HAP-1 (cell line): ENCODE results near the gene PRKAG2.
A peak's percentile ranks its signal among the peaks of the same experiment; 100 is the strongest.
"Not testable (repeated sequence)": the region's sequence is repeated elsewhere in the genome, so short reads cannot be mapped to it uniquely, and the experiment has no call there.

Experiments
- DNase-seq, 2 experiments: peaks; one replicate each; pipeline ENCODE4 v3.0.0-alpha.2; 2016 to 2020; ENCODE audit warnings: low spot score in 2 of 2
- H3K27me3 ChIP-seq: fragments of 250-450 bp; sonication (Bioruptor Pico); 2 replicates; pipeline ENCODE4 v1.5.1; 2020; ENCODE audit warnings: low read depth, mild to moderate bottlenecking, moderate library complexity
- H3K36me3 ChIP-seq: fragments of 250-450 bp; sonication (Bioruptor Pico); replicated peaks from 2 replicates; pipeline ENCODE4 v1.5.1; 2020; ENCODE audit warnings: mild to moderate bottlenecking
- H3K4me1 ChIP-seq: fragments of 250-450 bp; sonication (Bioruptor Pico); 2 replicates; pipeline ENCODE4 v1.5.1; 2020; ENCODE audit warnings: mild to moderate bottlenecking
- H3K4me3 ChIP-seq: fragments of 250-450 bp; sonication (Bioruptor Pico); 2 replicates; pipeline ENCODE4 v1.5.1; 2020; ENCODE audit warnings: mild to moderate bottlenecking, moderate library complexity
- H3K9me3 ChIP-seq: fragments of 250-450 bp; sonication (Bioruptor Pico); 2 replicates; pipeline ENCODE4 v1.5.1; 2020; ENCODE audit warnings: mild to moderate bottlenecking, moderate library complexity
- in situ Hi-C: fragments of 300-500 bp; cut with MboI; formaldehyde crosslinking; loops from 3 replicates; pipeline ENCODE4 v1.14.3; 2020; ENCODE audit warnings: low sequenced_read_pairs, inconsistent platforms, mixed read lengths

PRKAG2 gene

DNA sequence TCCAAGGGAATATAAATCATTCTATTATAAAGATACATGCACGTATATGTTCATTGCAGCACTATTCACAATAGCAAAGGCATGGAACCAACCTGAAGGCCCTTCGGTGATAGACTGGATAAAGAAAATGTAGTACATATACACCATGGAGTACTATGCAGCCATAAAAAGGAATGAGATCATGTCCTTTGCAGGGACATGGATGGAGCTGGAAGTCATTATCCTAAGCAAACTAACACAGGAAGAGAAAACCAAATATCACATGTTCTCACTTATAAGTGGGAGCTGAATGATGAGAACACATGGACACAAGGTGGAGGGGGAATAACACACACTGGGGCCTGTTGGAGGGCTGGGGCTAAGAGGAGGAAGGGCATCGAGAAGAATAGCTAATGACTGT is 30.2 kb upstream of the PRKAG2 start:
- H3K4me1 ChIP-seq, H3K9me3 ChIP-seq, H3K36me3 ChIP-seq, in situ Hi-C loops, DNase-seq, H3K27me3 ChIP-seq, H3K4me3 ChIP-seq: not testable (repeated sequence)

GRCh38 chr7:151905766-151906165 is 28.9 kb upstream of the PRKAG2 start:
- DNase-seq, result no peak
- Histone ChIP-seq H3K4me3 (no peak overlapping the region), H3K9me3 (no peaks in the 10 kb centered on the region), H3K4me1 (no peaks in the 10 kb centered on the region), H3K36me3 (no peaks in the 10 kb centered on the region), H3K27me3 (no peaks in the 10 kb centered on the region)
- in situ Hi-C loops, result no loop called here

DNA sequence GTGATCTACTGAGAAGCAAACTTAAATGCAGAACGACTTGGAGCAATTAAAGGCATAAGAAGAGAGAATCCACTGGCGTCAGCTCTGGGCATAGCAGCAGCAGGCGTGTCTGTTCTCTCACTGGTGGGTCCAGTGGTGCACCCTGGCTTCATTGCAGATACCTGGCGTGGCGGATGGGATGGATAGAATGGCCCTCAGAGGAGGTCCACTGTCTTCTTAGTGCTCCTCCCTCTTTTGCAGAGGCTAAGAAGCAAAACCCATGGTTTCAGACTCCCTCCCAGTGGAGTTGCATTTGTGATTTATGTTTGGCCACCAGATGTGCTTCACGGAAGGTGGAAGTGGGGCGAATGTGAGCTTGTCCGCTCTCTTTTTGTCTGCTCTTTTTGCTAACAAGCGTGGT is 28.4 kb upstream of the PRKAG2 start:
- no peaks in the 10 kb centered on the region for H3K9me3 ChIP-seq
- H3K36me3 ChIP-seq, result no peaks in the 10 kb centered on the region
- H3K27me3 ChIP-seq, result no peaks in the 10 kb centered on the region
- no peak overlapping the region for H3K4me3 ChIP-seq
- in situ Hi-C loops, result no loop called here
- no peaks in the 10 kb centered on the region for H3K4me1 ChIP-seq
- DNase-seq, result no peak

GRCh38 chr7:151904270-151904669 is 27.4 kb upstream of the PRKAG2 start:
- H3K27me3 ChIP-seq, result no peaks in the 10 kb centered on the region
- no peaks in the 10 kb centered on the region for H3K4me1 ChIP-seq
- in situ Hi-C loops, result no loop called here
- H3K4me3 ChIP-seq, result no peak overlapping the region
- DNase-seq, result no peak
- no peaks in the 10 kb centered on the region for H3K36me3 ChIP-seq
- H3K9me3 ChIP-seq, result no peaks in the 10 kb centered on the region

DNA sequence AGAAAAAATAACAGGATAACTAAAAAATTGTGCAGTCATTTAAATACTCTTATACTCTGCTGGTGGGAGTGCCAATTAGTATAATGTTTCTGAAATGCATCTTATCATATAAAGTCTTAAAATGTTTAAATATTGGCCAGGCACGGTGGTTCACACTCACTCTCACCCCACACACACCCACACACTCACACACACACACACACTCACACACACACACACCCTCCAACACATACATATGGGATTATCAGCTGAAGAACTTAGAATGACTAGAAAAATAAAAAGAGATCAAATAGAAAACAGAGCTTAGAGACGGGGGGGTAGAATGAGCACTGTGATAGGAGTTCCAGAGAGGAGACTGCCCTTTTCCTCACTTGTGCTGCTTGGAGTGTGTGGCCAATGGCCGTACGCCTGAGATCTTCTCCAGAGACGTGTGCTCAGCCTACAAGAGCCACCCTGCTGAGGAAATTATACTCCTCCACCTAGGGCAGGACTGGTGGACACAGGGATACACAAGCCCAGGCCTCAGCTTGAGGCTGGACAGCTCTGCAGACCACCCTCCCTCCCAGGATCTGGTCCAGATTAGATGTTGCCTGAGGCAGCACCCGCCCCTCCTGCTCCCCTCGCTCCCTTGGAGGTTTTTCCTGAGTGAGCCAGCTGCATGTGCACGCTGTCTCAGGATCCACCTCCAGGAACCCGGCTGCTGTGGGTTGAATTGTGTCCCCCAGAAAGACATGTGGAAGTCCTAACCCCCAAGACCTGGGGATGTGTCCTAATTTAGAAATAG is 26.5 kb upstream of the PRKAG2 start:
- Histone ChIP-seq H3K4me1 (no peaks in the 10 kb centered on the region), H3K27me3 (no peaks in the 10 kb centered on the region), H3K4me3 (no peak overlapping the region), H3K36me3 (no peaks in the 10 kb centered on the region), H3K9me3 (no peaks in the 10 kb centered on the region)
- no peak for DNase-seq
- in situ Hi-C loops, result no loop called here

GRCh38 chr7:151902311-151902710 is 25.4 kb upstream of the PRKAG2 start:
- Histone ChIP-seq H3K4me1 (no peaks in the 10 kb centered on the region), H3K36me3 (no peaks in the 10 kb centered on the region), H3K9me3 (no peaks in the 10 kb centered on the region), H3K27me3 (no peaks in the 10 kb centered on the region), H3K4me3 (no peak overlapping the region)
- in situ Hi-C loops, result no loop called here
- DNase-seq, result no peak

DNA sequence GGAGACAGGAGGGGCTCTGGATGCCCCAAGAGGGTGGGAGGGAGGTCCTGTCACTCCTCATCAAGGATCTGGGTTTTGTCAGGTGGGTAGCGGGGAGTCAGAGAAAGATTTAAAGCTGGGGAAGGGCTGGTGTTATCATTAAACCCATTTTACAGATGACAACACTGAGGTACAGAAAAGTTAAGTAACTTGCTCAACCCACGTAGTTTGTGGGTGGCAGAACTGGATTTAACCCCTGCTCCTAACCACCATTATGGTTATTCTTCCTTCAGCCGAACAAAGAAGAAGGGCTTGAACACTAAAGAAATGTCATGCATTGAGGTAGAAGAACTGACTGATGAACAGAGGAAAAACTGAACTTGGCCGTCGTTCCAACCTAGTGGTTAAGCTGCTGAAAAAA is 24.9 kb upstream of the PRKAG2 start:
- H3K4me1 ChIP-seq, result no peaks in the 10 kb centered on the region
- no peaks in the 10 kb centered on the region for H3K9me3 ChIP-seq
- no peaks in the 10 kb centered on the region for H3K36me3 ChIP-seq
- H3K4me3 ChIP-seq, result no peak overlapping the region
- H3K27me3 ChIP-seq, result no peaks in the 10 kb centered on the region
- in situ Hi-C loops, result no loop called here
- DNase-seq, result no peak

DNA sequence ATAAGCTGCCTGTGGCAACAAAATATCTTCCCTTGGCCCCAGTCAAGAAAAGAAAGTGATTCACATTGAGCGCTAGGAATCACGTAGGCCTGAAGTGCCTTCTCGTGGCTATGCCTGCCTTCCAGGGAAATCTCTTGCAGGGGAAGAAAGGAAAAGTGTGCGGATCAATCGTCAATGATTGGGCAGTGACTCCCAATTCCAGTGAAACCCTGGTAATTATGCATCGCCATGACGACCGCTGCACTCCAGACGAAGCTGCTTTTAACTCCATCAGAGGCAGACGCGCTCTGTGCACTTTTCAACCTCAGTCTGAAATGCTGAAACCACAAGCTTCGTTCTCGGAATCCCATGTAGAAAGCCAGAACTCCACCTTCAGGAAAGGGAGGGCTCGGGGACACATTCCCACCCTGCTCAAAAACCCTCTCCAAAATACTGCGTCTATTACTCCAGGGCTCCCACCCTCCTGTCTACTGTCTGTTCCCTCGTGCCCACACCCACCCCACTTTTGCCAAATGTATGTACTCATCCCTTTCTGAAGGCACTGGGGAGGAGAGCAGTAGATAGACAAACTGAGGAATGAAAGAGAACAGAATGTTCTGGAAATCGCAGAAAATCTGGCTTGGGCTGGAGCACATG is 24.2 kb upstream of the PRKAG2 start:
- no peaks in the 10 kb centered on the region for H3K27me3 ChIP-seq
- H3K4me3 ChIP-seq, result no peak overlapping the region
- no peak for DNase-seq
- H3K36me3 ChIP-seq, result no peaks in the 10 kb centered on the region
- H3K9me3 ChIP-seq, result no peaks in the 10 kb centered on the region
- no peaks in the 10 kb centered on the region for H3K4me1 ChIP-seq
- in situ Hi-C loops, result no loop called here

DNA sequence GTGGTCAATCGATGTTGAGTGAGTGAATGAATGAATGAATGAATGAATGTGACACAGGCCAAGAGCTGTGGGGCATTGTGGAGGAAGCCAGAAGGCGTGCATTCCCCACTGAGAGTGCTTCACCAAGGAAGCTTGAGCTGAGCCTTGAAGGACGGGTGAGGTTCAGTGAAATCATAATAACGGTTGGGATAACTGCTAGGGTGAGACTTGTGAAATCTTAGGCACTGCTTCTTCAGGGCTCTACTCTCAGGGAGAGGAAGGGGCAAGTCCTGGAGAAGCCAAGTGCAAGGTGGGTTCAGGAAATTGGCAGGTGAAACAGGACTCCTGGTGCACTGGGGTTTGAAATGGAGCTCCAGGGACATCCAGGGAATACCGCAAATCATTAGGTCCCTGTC is 23.7 kb upstream of the PRKAG2 start:
- no peaks in the 10 kb centered on the region for H3K36me3 ChIP-seq
- no peaks in the 10 kb centered on the region for H3K9me3 ChIP-seq
- H3K27me3 ChIP-seq, result no peaks in the 10 kb centered on the region
- no peaks in the 10 kb centered on the region for H3K4me1 ChIP-seq
- no peak for DNase-seq
- in situ Hi-C loops, result no loop called here
- H3K4me3 ChIP-seq, result no peak overlapping the region

DNA sequence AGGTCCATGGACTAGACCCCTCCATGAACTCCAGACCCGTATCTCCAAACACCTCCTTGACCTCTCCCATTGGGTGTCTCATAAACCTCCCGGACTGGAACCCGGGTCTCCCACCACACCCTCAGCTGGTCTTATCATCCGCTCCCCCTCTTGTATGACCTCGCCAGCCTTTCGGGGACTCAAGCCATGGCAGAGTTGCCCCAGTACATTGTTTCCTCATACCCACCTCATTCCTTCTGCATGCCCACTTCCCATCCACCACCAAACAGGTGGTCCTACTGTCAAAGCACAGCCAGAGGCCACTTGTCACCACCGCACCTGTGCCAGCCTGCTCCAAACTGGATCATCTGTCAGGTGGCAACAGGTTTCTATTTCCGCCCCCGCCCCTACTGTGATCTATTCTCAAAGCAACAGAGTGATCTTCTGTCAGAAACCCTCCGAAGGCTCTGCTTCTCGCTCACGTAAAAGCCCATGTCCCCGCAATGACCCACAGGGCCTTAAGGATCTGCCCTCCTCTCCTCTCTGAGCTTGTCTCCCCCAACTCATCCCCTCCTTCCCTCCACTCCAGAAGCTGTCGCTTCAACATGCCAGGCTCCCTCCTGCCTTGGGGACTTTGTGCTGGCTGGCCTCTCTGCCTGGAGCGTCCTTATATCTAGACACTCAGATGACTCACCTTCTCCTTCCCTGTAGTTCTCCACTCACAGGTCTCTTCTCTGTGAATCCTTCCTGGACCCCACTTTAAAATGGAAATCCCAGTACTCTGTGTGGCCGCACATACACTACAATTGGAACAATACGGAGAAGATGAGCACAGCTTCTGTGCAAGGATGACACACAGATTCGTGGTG is 22.8 kb upstream of the PRKAG2 start:
- no peaks in the 10 kb centered on the region for H3K4me1 ChIP-seq
- no peaks in the 10 kb centered on the region for H3K9me3 ChIP-seq
- H3K4me3 ChIP-seq, result no peak overlapping the region
- DNase-seq, result no peak
- in situ Hi-C loops, result no loop called here
- no peaks in the 10 kb centered on the region for H3K27me3 ChIP-seq
- no peaks in the 10 kb centered on the region for H3K36me3 ChIP-seq

- H3K4me1 ChIP-seq, result no peaks in the 10 kb centered on the region
- H3K4me3 ChIP-seq, result no peak overlapping the region
- no peak for DNase-seq
- in situ Hi-C loops, result no loop called here
- H3K27me3 ChIP-seq, result peaks cover 2% of the 10 kb centered on the region; the same call in 1 of the 2 replicates
- H3K36me3 ChIP-seq, result no peaks in the 10 kb centered on the region
- no peaks in the 10 kb centered on the region for H3K9me3 ChIP-seq
Observed at GRCh38 chr7:151897951-151898686, 21.2 kb upstream of the PRKAG2 start.

- H3K36me3 ChIP-seq, result no peaks in the 10 kb centered on the region
- in situ Hi-C loops, result no loop called here
- no peaks in the 10 kb centered on the region for H3K4me1 ChIP-seq
- peaks cover 2% of the 10 kb centered on the region; the same call in 1 of the 2 replicates for H3K27me3 ChIP-seq
- H3K9me3 ChIP-seq, result no peaks in the 10 kb centered on the region
- peak; percentile 27 to 57 for DNase-seq
- H3K4me3 ChIP-seq, result no peak overlapping the region
Observed at GRCh38 chr7:151897161-151897731, 20.3 kb upstream of the PRKAG2 start.

DNA sequence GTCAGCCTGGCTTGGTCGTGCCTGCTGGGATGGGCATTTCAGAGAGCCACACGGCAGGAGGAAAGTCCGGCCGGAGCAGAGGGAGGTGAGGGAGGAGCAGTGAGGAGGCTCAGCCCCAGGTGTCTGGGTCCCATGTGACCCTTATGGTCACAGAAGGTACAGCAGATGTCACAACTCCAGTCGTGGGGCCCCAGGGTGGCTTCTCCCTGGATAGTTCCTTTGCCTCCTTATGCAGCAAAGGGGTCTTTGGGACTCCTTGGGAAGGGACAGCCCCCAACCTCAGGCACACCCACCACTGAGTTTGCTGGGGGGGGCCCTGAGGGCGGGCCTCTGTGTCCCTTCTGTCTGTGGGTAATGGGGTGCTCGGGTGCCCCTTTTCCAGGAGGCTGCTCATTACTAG is 19.6 kb upstream of the PRKAG2 start:
- no peaks in the 10 kb centered on the region for H3K36me3 ChIP-seq
- H3K4me3 ChIP-seq, result no peak overlapping the region
- H3K4me1 ChIP-seq, result no peaks in the 10 kb centered on the region
- DNase-seq, result no peak
- peaks cover 5% of the 10 kb centered on the region for H3K27me3 ChIP-seq
- H3K9me3 ChIP-seq, result no peaks in the 10 kb centered on the region
- in situ Hi-C loops, result no loop called here
